IMR-90 (cell line): Measurements from ENCODE around the gene OCEL1. TPM values are rescaled to one million over a fixed set of nuclear protein-coding genes. Genes with fewer than 3 reads are reported as not detected.

ENCODE experiments used
- ATAC-seq: fragments of 200-7000 bp; cut with Tn5 transposase; 2 replicates; pipeline ENCODE4 v1.9.1; 2020; ENCODE audit warnings: low read depth, mild to moderate bottlenecking, moderate library complexity
- BruUV-seq: library from RNA; stranded (reverse); fragments of 400-500 nt; replicated peaks from 2 replicates; lab custom pipeline; 2021; lab: Mats Ljungman, UMichigan
- CTCF ChIA-PET: fragments of 300-600 bp; formaldehyde crosslinking; extraction: SDS; loops from one replicate; lab custom pipeline; 2021; ENCODE audit warnings: antibody characterized with exemption; lab: Yijun Ruan, JAX
- POLR2A ChIA-PET: fragments of 300-600 bp; sonication (Branson Sonifier 250); formaldehyde crosslinking; loops from one replicate; lab custom pipeline; 2022; ENCODE audit warnings: antibody characterized with exemption; ENCODE audit not compliant: unreplicated experiment; lab: Charles Lee
- DNase-seq: peaks from one replicate; pipeline ENCODE4 v3.0.0; 2013
- H2AFZ ChIP-seq: replicated peaks from 2 replicates; pipeline ENCODE3; 2013; ENCODE audit warnings: low read length, mild to moderate bottlenecking; ENCODE audit not compliant: poor library complexity
- H2AK5ac ChIP-seq: 2 replicates; pipeline ENCODE4 v1.6.1; 2013; ENCODE audit warnings: low read depth, low read length, inconsistent platforms
- H2AK9ac ChIP-seq: replicated peaks from 2 replicates; pipeline ENCODE3; 2013; ENCODE audit warnings: mild to moderate bottlenecking, low read depth, low read length, moderate library complexity; ENCODE audit not compliant: poor library complexity
- H2BK120ac ChIP-seq: 2 replicates; pipeline ENCODE4 v1.6.1; 2013; ENCODE audit warnings: low read depth, low read length, inconsistent platforms
- H2BK15ac ChIP-seq: 3 replicates; pipeline ENCODE4 v1.6.1; 2013; ENCODE audit warnings: low read depth, low read length, inconsistent platforms
- H2BK20ac ChIP-seq: 2 replicates; pipeline ENCODE4 v1.6.1; 2013; ENCODE audit warnings: low read depth, mild to moderate bottlenecking, inconsistent platforms, low read length, moderate library complexity
- H2BK5ac ChIP-seq: 2 replicates; pipeline ENCODE4 v1.6.1; 2013; ENCODE audit warnings: mild to moderate bottlenecking, low read depth, low read length, inconsistent platforms; ENCODE audit not compliant: poor library complexity, severe bottlenecking
- H3K14ac ChIP-seq: replicated peaks from 2 replicates; pipeline ENCODE4 v1.6.1; 2013; ENCODE audit warnings: low read depth, low read length, inconsistent platforms
- H3K18ac ChIP-seq: 2 replicates; pipeline ENCODE4 v1.6.1; 2013; ENCODE audit warnings: low read depth, low read length, control low read depth
- H3K23ac ChIP-seq: 2 replicates; pipeline ENCODE4 v1.6.1; 2013; ENCODE audit warnings: low read depth, low read length, inconsistent platforms
- H3K27ac ChIP-seq: 2 replicates; pipeline ENCODE4 v1.5.1; 2013; ENCODE audit warnings: mild to moderate bottlenecking, control low read depth, low read length; ENCODE audit not compliant: insufficient read depth
- H3K27me3 ChIP-seq: 2 replicates; pipeline ENCODE4 v1.6.1; 2013; ENCODE audit warnings: low read length; ENCODE audit not compliant: control insufficient read depth, insufficient read depth
- H3K36me3 ChIP-seq: 2 replicates; pipeline ENCODE4 v1.6.1; 2013; ENCODE audit warnings: low read length, mixed read lengths; ENCODE audit not compliant: control insufficient read depth, insufficient read depth
- H3K4ac ChIP-seq: 2 replicates; pipeline ENCODE4 v1.6.1; 2013; ENCODE audit warnings: low read depth, low read length, inconsistent platforms
- H3K4me1 ChIP-seq: 2 replicates; pipeline ENCODE4 v1.6.1; 2013; ENCODE audit warnings: low read length, mixed read lengths; ENCODE audit not compliant: control insufficient read depth, insufficient read depth
- H3K4me2 ChIP-seq: 2 replicates; pipeline ENCODE4 v1.6.1; 2013; ENCODE audit warnings: low read depth, mild to moderate bottlenecking, control low read depth, low read length, moderate library complexity
- H3K4me3 ChIP-seq: 2 replicates; pipeline ENCODE4 v1.5.1; 2013; ENCODE audit warnings: low read depth, mild to moderate bottlenecking, control low read depth, low read length, moderate library complexity; ENCODE audit not compliant: insufficient read depth
- H3K56ac ChIP-seq: 2 replicates; pipeline ENCODE4 v1.6.1; 2013; ENCODE audit warnings: low read length, inconsistent platforms; ENCODE audit not compliant: insufficient read depth; ENCODE audit errors: extremely low read depth
- H3K79me1 ChIP-seq, 2 experiments: 2 replicates each; pipeline ENCODE4 v1.6.1; 2013; ENCODE audit warnings: low read length in 2 of 2, inconsistent platforms in 1 of 2, low read depth in 1 of 2
- H3K9ac ChIP-seq: 2 replicates; pipeline ENCODE4 v1.6.1; 2013; ENCODE audit warnings: low read depth, low read length, control low read depth
- H3K9me1 ChIP-seq: 2 replicates; pipeline ENCODE4 v1.6.1; 2013; ENCODE audit warnings: low read length, inconsistent platforms; ENCODE audit not compliant: insufficient read depth
- H3K9me3 ChIP-seq: 2 replicates; pipeline ENCODE4 v1.6.1; 2013; ENCODE audit warnings: low read length; ENCODE audit not compliant: control insufficient read depth, insufficient read depth
- H4K20me1 ChIP-seq: 2 replicates; pipeline ENCODE4 v1.6.1; 2013; ENCODE audit warnings: low read length, inconsistent platforms; ENCODE audit not compliant: insufficient read depth
- H4K5ac ChIP-seq: 2 replicates; pipeline ENCODE4 v1.6.1; 2013; ENCODE audit warnings: mild to moderate bottlenecking, low read depth, low read length, control low read depth
- H4K8ac ChIP-seq, 2 experiments: 2 replicates each; pipeline ENCODE4 v1.6.1; 2013; ENCODE audit warnings: low read depth in 2 of 2, low read length in 2 of 2, control low read depth in 1 of 2, inconsistent platforms in 1 of 2
- H4K91ac ChIP-seq: 2 replicates; pipeline ENCODE4 v1.6.1; 2013; ENCODE audit warnings: low read depth, low read length, inconsistent platforms; ENCODE audit not compliant: insufficient read depth
- FOS ChIP-seq: fragments of 150-350 bp; IDR thresholded peaks from 2 replicates; pipeline ENCODE4 v1.6.1; 2016; ENCODE audit warnings: low read depth, low read length
- MXI1 ChIP-seq: IDR thresholded peaks from 2 replicates; pipeline ENCODE4 v1.6.1; 2012; ENCODE audit warnings: low read depth, mild to moderate bottlenecking, low read length, moderate library complexity, borderline replicate concordance
- NFE2L2 ChIP-seq: fragments of 150-350 bp; IDR thresholded peaks from 2 replicates; pipeline ENCODE4 v1.6.1; 2016; ENCODE audit warnings: low read depth, mild to moderate bottlenecking, low read length
- POLR2A ChIP-seq: IDR thresholded peaks from 2 replicates; pipeline ENCODE4 v1.6.1; 2012; ENCODE audit warnings: mild to moderate bottlenecking, low read depth, low read length
- RAD21 ChIP-seq: IDR thresholded peaks from 2 replicates; pipeline ENCODE4 v1.6.1; 2012; ENCODE audit warnings: low read length, improper control_type of control experiment
- RCOR1 ChIP-seq: IDR thresholded peaks from 2 replicates; pipeline ENCODE4 v1.6.1; 2012; ENCODE audit warnings: mild to moderate bottlenecking, low read length, improper control_type of control experiment; ENCODE audit not compliant: insufficient replicate concordance
- RFX5 ChIP-seq: IDR thresholded peaks from 2 replicates; pipeline ENCODE4 v1.8.0; 2012; ENCODE audit warnings: low read depth, mild to moderate bottlenecking, low read length, moderate library complexity
- SMC3 ChIP-seq: fragments of 150-350 bp; IDR thresholded peaks from 2 replicates; pipeline ENCODE4 v1.6.1; 2016; ENCODE audit warnings: low read depth, mild to moderate bottlenecking, antibody characterized with exemption, low read length, moderate library complexity
- WGBS, 2 experiments: methylation state at CpG; one replicate each; pipeline versions ENCODE4 v1.1.5 to v1.1.7; 2013; ENCODE audit warnings: missing lambda C conversion rate in 2 of 2; ENCODE audit not compliant: insufficient read length in 1 of 2; ENCODE audit errors: extremely low coverage in 2 of 2; 5-methylcytosine and 5-hydroxymethylcytosine counted together
- dilution Hi-C: fragments of 300-500 bp; cut with HindIII; formaldehyde crosslinking; loops from one replicate; pipeline ENCODE4 v1.14.3; 2018; ENCODE audit warnings: low sequenced_read_pairs; ENCODE audit not compliant: unreplicated experiment
- in situ Hi-C: fragments of 300-500 bp; cut with MboI; formaldehyde crosslinking; loops from 3 replicates; pipeline ENCODE4 v1.14.3; 2019; ENCODE audit warnings: low sequenced_read_pairs, inconsistent platforms, mixed read lengths
- intact Hi-C: fragments of 100-400 bp; cut with micrococcal nuclease; formaldehyde crosslinking; loops from 2 replicates; pipeline ENCODE4 v1.10.0; 2022
- polyA plus RNA-seq, 3 experiments: library from polyadenylated mRNA; depleted of rRNA; stranded (reverse); fragments of >200 nt; gene quantifications; 2 replicates each; pipeline ENCODE4 v1.2.3, GENCODE V29; 2012; ENCODE audit warnings: low replicate concordance in 1 of 3
- total RNA-seq: library from RNA; depleted of rRNA; stranded (reverse); fragments of >200 nt; gene quantifications from 2 replicates; pipeline ENCODE4 v1.2.3, GENCODE V29; 2012
- TF ChIP-seq, protein P1 (sequence below): fragments of 150-350 bp; IDR thresholded peaks from 2 replicates; pipeline ENCODE4 v1.6.1; 2017; ENCODE audit warnings: mild to moderate bottlenecking, antibody characterized with exemption, low read length, low read depth
- TF ChIP-seq, protein P2 (sequence below): fragments of 150-350 bp; IDR thresholded peaks from 2 replicates; pipeline ENCODE4 v1.6.1; 2016; ENCODE audit warnings: low read depth, mild to moderate bottlenecking, low read length, moderate library complexity, borderline replicate concordance

The OCEL1 gene
- total and polyA plus RNA-seq, 2 of the 4 experiments (the other 2 are of a cell fraction): 1.1 to 7.2 TPM

DNA sequence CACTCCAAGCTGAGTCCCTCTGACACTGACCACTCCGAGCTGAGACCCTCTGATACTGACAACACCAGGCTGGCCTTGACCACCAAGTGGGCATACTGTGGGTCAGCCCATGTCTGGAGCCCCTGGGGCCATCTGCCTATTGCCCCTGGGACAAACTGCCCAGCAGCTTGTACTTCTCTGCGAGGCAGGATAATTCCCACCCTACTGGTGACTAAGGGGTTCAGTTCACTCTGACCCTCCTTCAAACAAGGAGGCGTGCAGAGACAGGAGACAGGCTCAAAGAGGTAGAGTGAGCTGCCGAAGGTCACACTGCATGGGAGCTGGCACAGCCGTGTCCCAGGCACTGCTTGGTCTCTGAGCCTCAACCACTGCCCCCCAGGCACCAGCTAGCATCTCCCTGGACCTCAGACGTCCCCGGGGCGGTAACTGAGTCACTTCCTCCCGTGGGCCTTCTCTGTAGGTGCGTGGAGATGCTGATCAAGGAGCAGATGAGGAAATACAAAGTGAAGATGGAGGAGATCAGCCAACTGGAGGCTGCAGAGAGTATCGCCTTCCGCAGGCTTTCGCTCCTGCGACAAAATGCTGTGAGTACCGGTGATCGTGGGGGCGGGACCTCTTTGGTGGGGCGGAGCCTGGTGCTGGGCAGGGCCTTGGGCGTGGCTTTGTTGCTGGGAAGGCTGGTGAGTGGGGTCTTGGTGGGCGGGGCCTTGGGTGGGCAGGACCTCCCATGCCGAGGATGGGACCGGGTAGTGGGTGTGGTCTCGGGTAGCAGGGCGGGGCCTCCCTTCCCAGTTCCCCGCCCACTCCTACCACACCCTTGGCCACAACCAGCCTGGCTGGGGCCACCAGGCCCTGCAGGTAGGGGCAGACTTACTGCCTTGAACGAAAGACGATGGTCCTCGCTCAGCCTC is 16.6 kb upstream of the OCEL1 start:
- CTCF ChIA-PET: no interaction called here

More for the DNA sequence above, 16.6 kb upstream of the OCEL1 start:
- no peak overlapping the region for H3K4me3 ChIP-seq
- ATAC-seq: peak; percentile 59
- POLR2A ChIA-PET: no interaction called here
- dilution Hi-C loops: no loop called here
- no peak overlapping the region for H3K4me2 ChIP-seq
- WGBS, 2 experiments: 70% methylated on average over 2 of the region's 28 CpGs; no CpG with 5 or more reads in 1 of the 2 experiments
- no peak overlapping the region for H3K23ac ChIP-seq
- peaks cover 2 to 24% of the 10 kb centered on the region in 2 experiments; a peak in 2 of 4 replicates for H3K79me1 ChIP-seq
- no peak overlapping the region for H3K4ac ChIP-seq
- no peaks in the 10 kb centered on the region for H3K9me3 ChIP-seq
- TF ChIP-seq, protein P1, sequence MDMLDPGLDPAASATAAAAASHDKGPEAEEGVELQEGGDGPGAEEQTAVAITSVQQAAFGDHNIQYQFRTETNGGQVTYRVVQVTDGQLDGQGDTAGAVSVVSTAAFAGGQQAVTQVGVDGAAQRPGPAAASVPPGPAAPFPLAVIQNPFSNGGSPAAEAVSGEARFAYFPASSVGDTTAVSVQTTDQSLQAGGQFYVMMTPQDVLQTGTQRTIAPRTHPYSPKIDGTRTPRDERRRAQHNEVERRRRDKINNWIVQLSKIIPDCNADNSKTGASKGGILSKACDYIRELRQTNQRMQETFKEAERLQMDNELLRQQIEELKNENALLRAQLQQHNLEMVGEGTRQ: no peak
- TF ChIP-seq NFE2L2 (no peak), MXI1 (no peak), FOS (no peak), POLR2A (no peak), RCOR1 (no peak), SMC3 (no peak), RAD21 (no peak), RFX5 (no peak)
- TF ChIP-seq, protein P2, sequence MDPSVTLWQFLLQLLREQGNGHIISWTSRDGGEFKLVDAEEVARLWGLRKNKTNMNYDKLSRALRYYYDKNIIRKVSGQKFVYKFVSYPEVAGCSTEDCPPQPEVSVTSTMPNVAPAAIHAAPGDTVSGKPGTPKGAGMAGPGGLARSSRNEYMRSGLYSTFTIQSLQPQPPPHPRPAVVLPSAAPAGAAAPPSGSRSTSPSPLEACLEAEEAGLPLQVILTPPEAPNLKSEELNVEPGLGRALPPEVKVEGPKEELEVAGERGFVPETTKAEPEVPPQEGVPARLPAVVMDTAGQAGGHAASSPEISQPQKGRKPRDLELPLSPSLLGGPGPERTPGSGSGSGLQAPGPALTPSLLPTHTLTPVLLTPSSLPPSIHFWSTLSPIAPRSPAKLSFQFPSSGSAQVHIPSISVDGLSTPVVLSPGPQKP: no peak
- H3K4me1 ChIP-seq: peaks cover under 1% of the 10 kb centered on the region; the same call in 1 of the 2 replicates
- H2AK5ac ChIP-seq: peak overlapping the region; percentile 56
- in situ Hi-C loops: loop anchor here (10.0 kb wide), 1 partner anchor 75 kb away; the partner anchor contains the start of gene ANKLE1
- BruUV-seq: no TSS peak
- H3K27ac ChIP-seq: no peak overlapping the region
- H4K91ac ChIP-seq: no peak overlapping the region
- no peak overlapping the region for H4K5ac ChIP-seq
- DNase-seq: peak; percentile 20
- intact Hi-C loops: no loop called here
- no peak overlapping the region for H2BK15ac ChIP-seq
- no peak overlapping the region for H3K56ac ChIP-seq
- no peak overlapping the region for H2BK20ac ChIP-seq
- H3K27me3 ChIP-seq: no peaks in the 10 kb centered on the region
- H4K20me1 ChIP-seq: peaks cover 7% of the 10 kb centered on the region; the same call in 1 of the 2 replicates
- peaks cover 8% of the 10 kb centered on the region for H3K9me1 ChIP-seq
- no peak overlapping the region for H3K14ac ChIP-seq
- no peak overlapping the region for H4K8ac ChIP-seq
- H2AK9ac ChIP-seq: peak overlapping the region; percentile 72
- H3K36me3 ChIP-seq: peaks cover 70% of the 10 kb centered on the region
- no peak overlapping the region for H2BK5ac ChIP-seq
- no peak overlapping the region for H3K18ac ChIP-seq
- peak overlapping the region; percentile 67 for H2AFZ ChIP-seq
- H3K9ac ChIP-seq: no peak overlapping the region
- H2BK120ac ChIP-seq: no peak overlapping the region
